Naive thymus-derived CD4-positive, alpha-beta T cell (primary cell): ENCODE measurements around the gene RASAL3. TPM values are rescaled to one million over a fixed set of nuclear protein-coding genes. Genes with fewer than 3 reads are reported as not detected.

Source experiments
- ATAC-seq: fragments of 150-1000 bp; cut with Tn5 transposase; 2 replicates; pipeline ENCODE4 v1.10.0; 2021; ENCODE audit warnings: mild to moderate bottlenecking, moderate library complexity
- CTCF ChIA-PET: fragments of 350-600 bp; sonication (Branson Sonifier 250); formaldehyde crosslinking; loops from one replicate; lab custom pipeline; 2021; ENCODE audit warnings: antibody characterized with exemption; lab: Charles Lee
- POLR2A ChIA-PET: fragments of 350-600 bp; sonication (Branson Sonifier 250); formaldehyde crosslinking; loops from one replicate; lab custom pipeline; 2021; ENCODE audit warnings: antibody characterized with exemption, inconsistent platforms; lab: Charles Lee
- DNase-seq, 9 donors: peaks; one replicate each; pipeline versions ENCODE4 v3.0.0 to v3.0.0-alpha.2; 2020 to 2022; ENCODE audit warnings: mixed read lengths in 1 of 9
- H3K27ac ChIP-seq: one replicate; pipeline ENCODE4 v1.7.0; 2013; ENCODE audit warnings: mild to moderate bottlenecking, low read depth, low read length, moderate library complexity
- H3K27me3 ChIP-seq, 2 donors: one replicate each; pipeline ENCODE4 v1.7.0; 2013; ENCODE audit warnings: low read length in 2 of 2, mild to moderate bottlenecking in 2 of 2, moderate library complexity in 2 of 2; ENCODE audit not compliant: control insufficient read depth in 2 of 2, insufficient read depth in 2 of 2
- H3K36me3 ChIP-seq, 3 experiments: 1 replicate in 2 of 3; 2 replicates in 1 of 3; pipeline ENCODE4 v1.7.0; 2013; ENCODE audit warnings: low read length in 3 of 3, mild to moderate bottlenecking in 3 of 3, moderate library complexity in 1 of 3; ENCODE audit not compliant: insufficient read depth in 3 of 3, control insufficient read depth in 2 of 3
- H3K4me1 ChIP-seq, 2 donors: one replicate each; pipeline ENCODE4 v1.7.0; 2013; ENCODE audit warnings: low read length in 2 of 2, mild to moderate bottlenecking in 2 of 2, moderate library complexity in 1 of 2; ENCODE audit not compliant: control insufficient read depth in 2 of 2, insufficient read depth in 2 of 2
- H3K4me3 ChIP-seq: 2 replicates; pipeline ENCODE4 v1.7.0; 2013; ENCODE audit warnings: mild to moderate bottlenecking, low read length
- H3K9me3 ChIP-seq, 3 experiments: 1 replicate in 2 of 3; 2 replicates in 1 of 3; pipeline ENCODE4 v1.7.0; 2013; ENCODE audit warnings: low read length in 3 of 3; ENCODE audit not compliant: control insufficient read depth in 2 of 3
- H3K27ac Mint-ChIP-seq, 9 donors: one replicate each; pipeline ENCODE4 v1.8.0; 2020 to 2022; ENCODE audit warnings: mixed read lengths in 9 of 9, mild to moderate bottlenecking in 8 of 9, moderate library complexity in 5 of 9, inconsistent platforms in 2 of 9
- H3K27me3 Mint-ChIP-seq, 5 donors: one replicate each; pipeline ENCODE4 v1.8.0; 2021 to 2022; ENCODE audit warnings: mixed read lengths in 5 of 5, mild to moderate bottlenecking in 1 of 5
- H3K36me3 Mint-ChIP-seq, 5 donors: one replicate each; pipeline ENCODE4 v1.8.0; 2020 to 2022; ENCODE audit warnings: mixed read lengths in 5 of 5, mild to moderate bottlenecking in 3 of 5, inconsistent platforms in 1 of 5
- H3K4me1 Mint-ChIP-seq, 7 donors: one replicate each; pipeline ENCODE4 v1.8.0; 2020 to 2022; ENCODE audit warnings: mixed read lengths in 7 of 7, mild to moderate bottlenecking in 3 of 7, inconsistent platforms in 1 of 7
- H3K4me3 Mint-ChIP-seq, 10 donors: one replicate each; pipeline ENCODE4 v1.8.0; 2020 to 2022; ENCODE audit warnings: mild to moderate bottlenecking in 10 of 10, mixed read lengths in 10 of 10, moderate library complexity in 6 of 10, inconsistent platforms in 2 of 10
- H3K9me3 Mint-ChIP-seq, 11 donors: one replicate each; pipeline ENCODE4 v1.8.0; 2020 to 2022; ENCODE audit warnings: mixed read lengths in 11 of 11, mild to moderate bottlenecking in 4 of 11, inconsistent platforms in 1 of 11, moderate library complexity in 1 of 11
- intact Hi-C, 2 donors: fragments of 100-400 bp; cut with micrococcal nuclease; formaldehyde crosslinking; loops; one replicate each; pipeline ENCODE4 v1.15.1; 2023
- polyA plus RNA-seq, 2 donors: library from polyadenylated mRNA; unstranded; fragments of 300-500 nt; fragmentation: Illumina TruSeq; gene quantifications; one replicate each; pipeline ENCODE4 v1.2.3, GENCODE V29; 2021
- total RNA-seq, 6 experiments: library from RNA in 5 of 6; stranded (reverse) in 5 of 6; gene quantifications; 1 replicate in 5 of 6; 2 replicates in 1 of 6; pipeline ENCODE4 v1.2.3 and lab custom pipeline; 2021 to 2026

Gene RASAL3
- total and polyA plus RNA-seq, 7 experiments from 2014 or later = 38.5 to 214 (median 148) TPM

GRCh38 chr19:15438124-15438496, 26.2 kb downstream of the RASAL3 start:
- intact Hi-C loops = no loop called here
- ATAC-seq = no peak
- no peaks in the 10 kb centered on the region for H3K36me3 Mint-ChIP-seq
- no peak overlapping the region for H3K27ac ChIP-seq
- peaks cover 0 to under 1% (median 0%) of the 10 kb centered on the region in 5 donors for H3K27me3 Mint-ChIP-seq
- H3K4me1 Mint-ChIP-seq = peaks cover 5 to 10% (median 6%) of the 10 kb centered on the region in 7 donors
- POLR2A ChIA-PET = no interaction called here
- no peaks in the 10 kb centered on the region for H3K9me3 ChIP-seq
- peaks cover 0 to 5% of the 10 kb centered on the region in 2 donors for H3K4me1 ChIP-seq
- H3K27ac Mint-ChIP-seq = no peak overlapping the region
- H3K27me3 ChIP-seq = no peaks in the 10 kb centered on the region
- no peak overlapping the region for H3K4me3 Mint-ChIP-seq
- H3K9me3 Mint-ChIP-seq = peaks cover 0 to 2% (median 0%) of the 10 kb centered on the region in 11 donors
- DNase-seq = no peak
- H3K4me3 ChIP-seq = no peak overlapping the region
- H3K36me3 ChIP-seq = no peaks in the 10 kb centered on the region
- CTCF ChIA-PET = interaction anchor here (1.5 kb wide), 1 partner anchor 19 kb away, joined by 3 read pairs; no protein-coding TSS in a partner anchor

GRCh38 chr19:15437355-15438123, 26.8 kb downstream of the RASAL3 start:
- H3K9me3 Mint-ChIP-seq = peaks cover 0 to 2% (median 0%) of the 10 kb centered on the region in 11 donors
- H3K4me3 ChIP-seq = no peak overlapping the region
- H3K27ac Mint-ChIP-seq = peak overlapping the region in 1 of 9 donors; percentile 41
- peak overlapping the region in 1 of 10 donors; percentile 51 for H3K4me3 Mint-ChIP-seq
- ATAC-seq = no peak
- H3K4me1 ChIP-seq = peaks cover 0 to 5% of the 10 kb centered on the region in 2 donors
- ChIA-PET POLR2A (interaction anchor here (0.6 to 0.9 kb wide), 2 partner anchors 18 to 114 kb away, joined by 4 to 8 read pairs; partner anchors contain the start of gene AKAP8L), CTCF (interaction anchor here (0.8 to 1.0 kb wide), 2 partner anchors 18 to 114 kb away, joined by 3 read pairs; partner anchors contain the start of gene AKAP8L)
- H3K36me3 Mint-ChIP-seq = no peaks in the 10 kb centered on the region
- DNase-seq = no peak
- H3K36me3 ChIP-seq = no peaks in the 10 kb centered on the region
- intact Hi-C loops = no loop called here
- no peak overlapping the region for H3K27ac ChIP-seq
- peaks cover 0 to 2% (median 0%) of the 10 kb centered on the region in 5 donors for H3K27me3 Mint-ChIP-seq
- H3K9me3 ChIP-seq = no peaks in the 10 kb centered on the region
- no peaks in the 10 kb centered on the region for H3K27me3 ChIP-seq
- peaks cover 5 to 13% (median 9%) of the 10 kb centered on the region in 7 donors for H3K4me1 Mint-ChIP-seq

- POLR2A ChIA-PET = interaction anchor here (0.9 to 2.4 kb wide), 2 partner anchors 14 to 18 kb away, joined by 8 to 12 read pairs; partner anchors contain the start of genes AKAP8L and WIZ
- intact Hi-C loops = no loop called here
- Mint-ChIP-seq H3K27ac (no peak overlapping the region), H3K9me3 (peaks cover 0 to 2% (median 0%) of the 10 kb centered on the region in 11 donors), H3K27me3 (peaks cover 0 to 2% (median 0%) of the 10 kb centered on the region in 5 donors), H3K4me1 (peaks cover 8 to 16% (median 11%) of the 10 kb centered on the region in 7 donors), H3K4me3 (no peak overlapping the region), H3K36me3 (peaks cover 0 to 3% (median 0%) of the 10 kb centered on the region in 5 donors)
- H3K27me3 ChIP-seq = no peaks in the 10 kb centered on the region
- ATAC-seq (no peak), DNase-seq (no peak)
- no peaks in the 10 kb centered on the region for H3K9me3 ChIP-seq
- CTCF ChIA-PET = interaction anchor here (0.8 to 1.0 kb wide), 2 partner anchors 18 to 115 kb away, joined by 3 read pairs; partner anchors contain the start of gene AKAP8L
- H3K36me3 ChIP-seq = no peaks in the 10 kb centered on the region
- peaks cover 1 to 8% of the 10 kb centered on the region in 2 donors for H3K4me1 ChIP-seq
- no peak overlapping the region for H3K4me3 ChIP-seq
- no peak overlapping the region for H3K27ac ChIP-seq
Measured at GRCh38 chr19:15436826-15437110, 27.6 kb downstream of the RASAL3 start.

DNA sequence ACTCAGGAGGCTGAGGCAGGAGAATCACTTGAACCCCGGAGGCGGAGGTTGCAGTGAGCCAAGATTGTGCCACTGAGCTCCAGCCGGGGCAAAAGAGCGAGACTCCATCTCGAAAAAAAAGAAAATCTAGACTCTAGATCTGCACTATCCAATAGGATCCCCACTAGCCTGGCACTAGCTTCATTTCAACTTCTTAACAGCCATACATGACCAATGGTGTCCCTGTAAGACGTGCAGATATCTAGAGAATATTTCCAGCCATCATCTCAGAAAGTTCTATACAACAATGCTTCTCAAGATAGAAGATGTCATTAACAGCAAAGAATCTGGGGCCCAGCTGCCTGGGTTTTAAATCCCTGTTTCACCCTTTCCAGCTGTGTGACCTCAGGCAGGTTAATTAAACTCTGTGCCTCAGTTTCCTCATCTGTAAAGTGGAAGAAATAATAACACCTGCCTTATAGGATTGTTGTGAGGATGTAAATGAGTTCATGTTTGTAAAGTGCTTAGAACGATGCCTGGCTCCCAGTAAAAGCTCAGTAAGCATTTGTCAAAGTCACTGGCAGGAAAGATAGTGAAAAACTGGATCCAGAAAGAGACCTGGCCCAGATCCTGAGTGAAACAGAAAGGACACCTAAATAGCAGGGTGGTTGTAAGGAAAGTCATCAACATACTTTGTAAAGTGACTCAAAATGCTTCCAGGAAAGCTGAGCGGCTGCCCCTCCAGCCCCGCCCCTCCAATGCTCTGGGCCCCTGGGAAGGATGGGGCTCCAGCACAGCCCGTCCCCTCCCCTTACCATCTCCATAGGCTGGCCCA, 28.1 kb downstream of the RASAL3 start:
- Histone ChIP-seq H3K4me3 (no peak overlapping the region), H3K4me1 (peaks cover 7 to 13% of the 10 kb centered on the region in 2 donors), H3K36me3 (no peaks in the 10 kb centered on the region), H3K27ac (no peak overlapping the region), H3K27me3 (no peaks in the 10 kb centered on the region), H3K9me3 (no peaks in the 10 kb centered on the region)
- H3K36me3 Mint-ChIP-seq = peaks cover 0 to 7% (median 0%) of the 10 kb centered on the region in 5 donors
- no peak overlapping the region for H3K4me3 Mint-ChIP-seq
- intact Hi-C loops = no loop called here
- H3K9me3 Mint-ChIP-seq = peaks cover 0 to 2% (median 0%) of the 10 kb centered on the region in 11 donors
- DNase-seq (no peak), ATAC-seq (no peak)
- POLR2A ChIA-PET = interaction anchor here (0.9 to 2.4 kb wide), 3 partner anchors 14 to 17 kb away, joined by 7 to 12 read pairs (median 8); partner anchors contain the start of genes AKAP8L and WIZ
- peaks cover 13 to 22% (median 17%) of the 10 kb centered on the region in 7 donors for H3K4me1 Mint-ChIP-seq
- H3K27me3 Mint-ChIP-seq = peaks cover 0 to 2% (median 0%) of the 10 kb centered on the region in 5 donors
- H3K27ac Mint-ChIP-seq = peak overlapping the region in 1 of 9 donors; percentile 30
- CTCF ChIA-PET = interaction anchor here (0.7 to 1.0 kb wide), 4 partner anchors 9 to 137 kb away, joined by 3 read pairs; partner anchors contain the start of gene AKAP8L

DNA sequence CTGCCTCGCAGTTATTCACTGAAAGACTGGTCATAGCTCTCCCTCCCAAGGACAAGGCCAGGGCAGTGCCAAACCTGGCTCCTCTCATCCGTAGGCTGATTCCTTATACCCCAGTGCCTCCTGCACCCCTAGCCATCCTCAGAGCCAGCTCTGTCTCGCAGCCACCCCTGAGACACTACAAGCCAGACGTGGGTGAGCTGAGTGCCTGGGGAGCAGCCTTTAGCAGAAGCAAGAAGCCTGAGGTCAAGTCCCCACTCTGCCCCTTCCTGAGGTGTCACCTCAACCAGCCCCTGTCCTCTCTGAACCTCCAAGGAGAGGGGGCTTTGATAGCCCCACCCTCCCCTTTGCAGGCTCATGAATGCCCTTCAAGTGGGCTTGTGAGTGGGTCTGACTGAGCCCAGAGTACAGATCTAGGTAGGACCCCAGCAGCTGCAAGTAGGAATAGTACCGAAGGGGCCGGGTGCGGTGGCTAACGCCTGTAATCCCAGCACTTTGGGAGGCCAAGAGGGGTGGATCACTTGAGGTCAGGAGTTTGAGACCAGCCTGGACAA, 30.8 kb downstream of the RASAL3 start:
- Mint-ChIP-seq H3K27me3 (peaks cover 0 to 2% (median 0%) of the 10 kb centered on the region in 5 donors), H3K9me3 (peaks cover 0 to 2% (median 0%) of the 10 kb centered on the region in 11 donors), H3K36me3 (peaks cover 0 to 7% (median 0%) of the 10 kb centered on the region in 5 donors), H3K4me1 (peaks cover 24 to 32% (median 28%) of the 10 kb centered on the region in 7 donors), H3K27ac (peak overlapping the region; percentile 85 to 98 (median 94)), H3K4me3 (peak overlapping the region; percentile 86 to 99 (median 97))
- intact Hi-C loops = loop anchor here in 1 of 2 donors (2.0 kb wide), 2 partner anchors 15 to 33 kb away; partner anchors contain the start of gene WIZ
- Histone ChIP-seq H3K27me3 (no peaks in the 10 kb centered on the region), H3K4me1 (peaks cover 15 to 26% of the 10 kb centered on the region in 2 donors), H3K27ac (peak overlapping the region; percentile 90), H3K9me3 (no peaks in the 10 kb centered on the region), H3K36me3 (peaks cover 0 to 14% (median 0%) of the 10 kb centered on the region in 3 experiments), H3K4me3 (peak overlapping the region; percentile 96)
- CTCF ChIA-PET = interaction anchor here (0.6 to 1.8 kb wide), 4 partner anchors 14 to 166 kb away, joined by 3 to 20 read pairs (median 4); partner anchors contain the start of gene AKAP8L
- no peak for ATAC-seq
- POLR2A ChIA-PET = interaction anchor here (0.6 to 5.2 kb wide), 15 partner anchors 8 to 763 kb away, joined by 3 to 58 read pairs (median 5); partner anchors contain the start of genes AKAP8 and AKAP8L
- no peak for DNase-seq
